ENCODE measurements around the gene GRIK2.

The GRIK2 gene

GRCh38 chr6:101935732-101936131 lies 542.2 kb downstream of the GRIK2 start:
- TF ChIP-seq POLR2AphosphoS5 (IDR thresholded peaks at IDR 0.05; ENCODE audit: low read depth, low read length) (no peak), FOXP2 (optimal IDR thresholded peaks at IDR 0.05; ENCODE audit: borderline replicate concordance, extremely low read depth, extremely low read length, insufficient read depth) (no peak), REST (IDR thresholded peaks at IDR 0.05; ENCODE audit: insufficient read depth in 1 of 2, low read depth in 2 of 2, low read length in 2 of 2) (no peak), SIN3A (IDR thresholded peaks at IDR 0.05; ENCODE audit: borderline replicate concordance, insufficient read depth, low read length) (no peak), TAF1 (IDR thresholded peaks at IDR 0.05; ENCODE audit: borderline replicate concordance, insufficient read depth, low read length) (no peak)

GRCh38 chr6:101936516-101936915 lies 543.0 kb downstream of the GRIK2 start:
- TF ChIP-seq REST (IDR thresholded peaks at IDR 0.05; ENCODE audit: insufficient read depth in 1 of 2, low read depth in 2 of 2, low read length in 2 of 2) (no peak), SIN3A (IDR thresholded peaks at IDR 0.05; ENCODE audit: borderline replicate concordance, insufficient read depth, low read length) (no peak), POLR2AphosphoS5 (IDR thresholded peaks at IDR 0.05; ENCODE audit: low read depth, low read length) (no peak), FOXP2 (optimal IDR thresholded peaks at IDR 0.05; ENCODE audit: borderline replicate concordance, extremely low read depth, extremely low read length, insufficient read depth) (no peak), TAF1 (IDR thresholded peaks at IDR 0.05; ENCODE audit: borderline replicate concordance, insufficient read depth, low read length) (no peak)

- TF ChIP-seq FOXP2 (optimal IDR thresholded peaks at IDR 0.05; ENCODE audit: borderline replicate concordance, extremely low read depth, extremely low read length, insufficient read depth) (no peak), TAF1 (IDR thresholded peaks at IDR 0.05; ENCODE audit: borderline replicate concordance, insufficient read depth, low read length) (no peak), POLR2AphosphoS5 (IDR thresholded peaks at IDR 0.05; ENCODE audit: low read depth, low read length) (no peak), SIN3A (IDR thresholded peaks at IDR 0.05; ENCODE audit: borderline replicate concordance, insufficient read depth, low read length) (no peak), REST (IDR thresholded peaks at IDR 0.05; ENCODE audit: insufficient read depth in 1 of 2, low read depth in 2 of 2, low read length in 2 of 2) (no peak)
Measured at GRCh38 chr6:101937108-101937507, 543.6 kb downstream of the GRIK2 start.

- TF ChIP-seq REST (IDR thresholded peaks at IDR 0.05; ENCODE audit: insufficient read depth in 1 of 2, low read depth in 2 of 2, low read length in 2 of 2) (no peak), FOXP2 (optimal IDR thresholded peaks at IDR 0.05; ENCODE audit: borderline replicate concordance, extremely low read depth, extremely low read length, insufficient read depth) (no peak), POLR2AphosphoS5 (IDR thresholded peaks at IDR 0.05; ENCODE audit: low read depth, low read length) (no peak), TAF1 (IDR thresholded peaks at IDR 0.05; ENCODE audit: borderline replicate concordance, insufficient read depth, low read length) (no peak), SIN3A (IDR thresholded peaks at IDR 0.05; ENCODE audit: borderline replicate concordance, insufficient read depth, low read length) (no peak)
Measured at GRCh38 chr6:101940391-101940790, 546.9 kb downstream of the GRIK2 start.

GRCh38 chr6:101956961-101957360 lies 563.5 kb downstream of the GRIK2 start:
- TF ChIP-seq REST (IDR thresholded peaks at IDR 0.05; ENCODE audit: insufficient read depth in 1 of 2, low read depth in 2 of 2, low read length in 2 of 2) (no peak), FOXP2 (optimal IDR thresholded peaks at IDR 0.05; ENCODE audit: borderline replicate concordance, extremely low read depth, extremely low read length, insufficient read depth) (no peak), TAF1 (IDR thresholded peaks at IDR 0.05; ENCODE audit: borderline replicate concordance, insufficient read depth, low read length) (no peak), POLR2AphosphoS5 (IDR thresholded peaks at IDR 0.05; ENCODE audit: low read depth, low read length) (no peak), SIN3A (IDR thresholded peaks at IDR 0.05; ENCODE audit: borderline replicate concordance, insufficient read depth, low read length) (no peak)

Measured in PFSK-1 (cell line).